Adrenal gland (tissue), 12 donors: ENCODE measurements around the gene HOXA6. TPM values are rescaled to one million over a fixed set of nuclear protein-coding genes. Genes with fewer than 3 reads are reported as not detected.

Experiments used
- DNase-seq, 7 donors: peaks; one replicate each; pipeline ENCODE4 v3.0.0-alpha.2; 2019 to 2020
- H3K27ac ChIP-seq, 5 donors: fragments of 200-600 bp; sonication (generic) in 4 of 5; 1 replicate in 3 of 5; 2 replicates in 2 of 5; pipeline versions ENCODE4 v1.5.1 to v1.8.0; 2016 to 2020; ENCODE audit warnings: mild to moderate bottlenecking in 1 of 5
- H3K27me3 ChIP-seq: fragments of 200-600 bp; 2 replicates; pipeline ENCODE4 v1.8.0; 2021
- H3K36me3 ChIP-seq, 2 donors: fragments of 200-600 bp; replicated peaks in 1 of 2; 1 replicate in 1 of 2; 2 replicates in 1 of 2; pipeline versions ENCODE4 v1.5.1 to v1.8.0; 2018 to 2022
- H3K4me1 ChIP-seq, 2 donors: fragments of 200-600 bp; replicated peaks in 1 of 2; 1 replicate in 1 of 2; 2 replicates in 1 of 2; pipeline versions ENCODE4 v1.5.1 to v1.8.0; 2018 to 2021
- H3K4me3 ChIP-seq, 4 donors: fragments of 200-600 bp; sonication (generic) in 3 of 4; one replicate each; pipeline ENCODE4 v1.5.1; 2016 to 2018
- H3K9me3 ChIP-seq, 3 donors: fragments of 200-600 bp; sonication (generic) in 1 of 3; replicated peaks in 1 of 3; 1 replicate in 2 of 3; 2 replicates in 1 of 3; pipeline versions ENCODE4 v1.5.1 to v1.8.0; 2016 to 2021
- CTCF ChIP-seq, 6 experiments: fragments of 450-650 bp in 4 of 6; fragments of 200-600 bp in 2 of 6; sonication (generic) in 1 of 6; IDR thresholded peaks; 1 replicate in 5 of 6; 2 replicates in 1 of 6; pipeline versions ENCODE4 v1.5.1 to v1.8.0; 2016 to 2021; ENCODE audit warnings: antibody characterized with exemption in 6 of 6, mild to moderate bottlenecking in 2 of 6, moderate library complexity in 1 of 6
- POLR2A ChIP-seq, 2 donors: fragments of 450-650 bp; IDR thresholded peaks; one replicate each; pipeline ENCODE4 v1.6.1; 2017; ENCODE audit warnings: antibody characterized with exemption in 2 of 2, mild to moderate bottlenecking in 2 of 2, moderate library complexity in 1 of 2
- WGBS, 4 donors: extraction: QIAGEN DNeasy Blood & Tissue Kit in 2 of 4; methylation state at CpG; one replicate each; pipeline versions ENCODE4 v1.1.5 to v1.1.7; 2013 to 2017; 5-methylcytosine and 5-hydroxymethylcytosine counted together
- intact Hi-C, 2 donors: fragments of 100-400 bp; cut with DNase I; formaldehyde crosslinking; loops; one replicate each; pipeline versions ENCODE4 v1.14.1 to v1.15.0; 2022 to 2023
- polyA plus RNA-seq, 3 donors: library from polyadenylated mRNA; stranded (reverse); fragments of 200-250 nt in 2 of 3; fragments of 350-450 nt in 1 of 3; fragmentation: Illumina TruSeq in 1 of 3; extraction: RNeasy Lipid Tissue Mini Kit (QIAGEN cat#74804) in 1 of 3; gene quantifications; one replicate each; pipeline ENCODE4 v1.2.3, GENCODE V29; 2013 to 2014
- total RNA-seq, 9 donors: library from RNA; depleted of rRNA in 4 of 9; stranded (reverse); fragments of >200 nt in 4 of 9; fragments of 120-200 nt in 1 of 9; fragmentation: NEBNext Ultra II Directional in 1 of 9; extraction: Animal tissue kit (Norgen Biotek cat#: 25700) in 1 of 9; gene quantifications; one replicate each; pipeline versions ENCODE4 v1.1.0 to v1.2.4, GENCODE V29; 2013 to 2023
- donor health status: healthy with polysubstance abuse.
- donor health status: Bipolar disorder and iron deficiency.
- donor health status: DM: yes; HTN: yes; CAD: no.
- donor health status: DM: no; HTN: no; CAD: no.
- donor health status: DM: no; HTN: no; CAD: no.
- donor health status: DM: yes; HTN: yes; CAD: no.

HOXA6 gene
- total and polyA plus RNA-seq, 12 donors, result 1.3 to 27.2 (median 14.8) TPM

GRCh38 chr7:27115221-27116026 is 32.1 kb downstream of the HOXA6 start:
- no peaks in the 10 kb centered on the region for H3K27me3 ChIP-seq
- peak in 2 of 7 donors; percentile 18 to 23 for DNase-seq
- H3K27ac ChIP-seq, result peak overlapping the region; percentile 30 to 91 (median 61)
- 48 to 77% (median 53%) methylated on average over 24 to 45 of the region's 45 CpGs for WGBS, 4 donors
- H3K36me3 ChIP-seq, result no peaks in the 10 kb centered on the region
- H3K4me1 ChIP-seq, result peaks cover 0 to 14% of the 10 kb centered on the region in 2 donors
- peak overlapping the region in 2 of 4 donors; percentile 17 to 44 for H3K4me3 ChIP-seq
- intact Hi-C loops, result no loop called here
- no peaks in the 10 kb centered on the region for H3K9me3 ChIP-seq
- TF ChIP-seq POLR2A (IDR thresholded peaks at IDR 0.05) (no peak), CTCF (IDR thresholded peaks at IDR 0.05) (no peak)

DNA sequence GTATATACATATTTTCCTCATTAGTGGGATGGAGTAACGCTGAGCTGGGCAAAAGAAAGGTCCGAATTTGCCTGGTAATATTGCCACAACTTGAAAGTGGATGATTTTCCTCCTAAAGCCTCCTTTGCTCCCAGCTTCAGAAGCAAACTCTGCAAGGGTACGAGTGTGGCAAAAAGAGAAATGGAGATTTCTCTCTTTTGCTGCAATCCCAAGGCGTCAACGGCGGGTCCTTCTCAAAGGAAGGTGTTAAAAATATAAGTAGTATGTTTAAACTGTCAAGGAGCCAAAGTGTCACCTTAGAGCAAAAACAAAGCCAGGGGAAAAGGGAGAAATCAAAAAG is 32.7 kb downstream of the HOXA6 start:
- no peak for DNase-seq
- no peaks in the 10 kb centered on the region for H3K27me3 ChIP-seq
- H3K36me3 ChIP-seq, result no peaks in the 10 kb centered on the region
- peak overlapping the region; percentile 30 to 91 (median 61) for H3K27ac ChIP-seq
- H3K4me3 ChIP-seq, result peak overlapping the region in 1 of 4 donors; percentile 44
- H3K9me3 ChIP-seq, result no peaks in the 10 kb centered on the region
- intact Hi-C loops, result no loop called here
- WGBS, 4 donors, result 54 to 70% (median 62%) methylated on average over 6 of the region's 6 CpGs
- peaks cover 0 to 14% of the 10 kb centered on the region in 2 donors for H3K4me1 ChIP-seq
- no peak for TF ChIP-seq POLR2A (IDR thresholded peaks at IDR 0.05)
- TF ChIP-seq CTCF (IDR thresholded peaks at IDR 0.05), result no peak

- H3K27me3 ChIP-seq, result no peaks in the 10 kb centered on the region
Measured at GRCh38 chr7:27113991-27114769, 33.4 kb downstream of the HOXA6 start.

More at GRCh38 chr7:27113991-27114769, 33.4 kb downstream of the HOXA6 start:
- Histone ChIP-seq H3K27ac (peak overlapping the region in 4 of 5 donors; percentile 76 to 97 (median 86)), H3K4me1 (peaks cover 0 to 16% of the 10 kb centered on the region in 2 donors), H3K4me3 (peak overlapping the region in 2 of 4 donors; percentile 67 to 87), H3K9me3 (no peaks in the 10 kb centered on the region), H3K36me3 (no peaks in the 10 kb centered on the region)
- TF ChIP-seq CTCF (IDR thresholded peaks at IDR 0.05) (no peak), POLR2A (IDR thresholded peaks at IDR 0.05) (no peak)
- peak in 4 of 7 donors; percentile 54 to 68 (median 62) for DNase-seq
- intact Hi-C loops, result no loop called here
- 19 to 36% (median 23%) methylated on average over 11 to 26 of the region's 26 CpGs for WGBS, 4 donors
